ENCODE results near the gene CST6.

DNA sequence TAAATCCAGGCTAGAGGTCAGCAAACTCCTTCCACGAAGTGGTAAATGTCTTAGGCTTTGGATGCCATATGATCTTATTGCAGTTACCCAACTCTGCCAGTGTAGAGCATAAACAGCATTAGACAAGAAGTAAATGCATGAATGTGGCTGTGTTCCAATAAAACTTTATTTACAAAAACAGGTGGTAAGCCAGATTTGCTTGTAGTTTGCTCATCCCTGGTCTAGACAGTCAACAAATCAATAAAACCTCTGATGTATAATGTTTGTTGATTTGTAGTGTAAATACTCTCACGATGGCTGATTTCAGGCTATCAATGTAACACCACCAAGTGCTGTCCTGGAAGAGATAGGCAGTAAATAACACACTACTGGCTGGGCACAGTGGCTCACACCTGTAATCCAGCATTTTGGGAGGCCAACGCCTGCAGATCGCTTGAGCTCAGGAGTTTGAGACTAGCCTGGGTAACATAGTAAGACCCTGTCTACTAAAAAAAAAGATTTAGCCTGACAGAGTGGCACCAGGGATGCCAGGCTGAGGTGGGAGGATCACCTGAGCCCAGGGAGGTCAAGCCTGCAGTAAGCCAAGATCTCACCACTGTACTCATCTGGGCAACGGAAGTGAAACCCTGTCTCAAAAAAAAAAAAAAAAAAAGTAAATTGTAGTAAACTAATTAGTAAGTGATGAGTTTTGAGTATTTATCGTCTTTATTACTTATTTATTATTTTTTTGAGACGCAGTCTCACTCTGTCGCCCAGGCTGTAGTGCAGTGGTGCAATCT, 21.3 kb downstream of the CST6 start:
- TF ChIP-seq, protein P1, sequence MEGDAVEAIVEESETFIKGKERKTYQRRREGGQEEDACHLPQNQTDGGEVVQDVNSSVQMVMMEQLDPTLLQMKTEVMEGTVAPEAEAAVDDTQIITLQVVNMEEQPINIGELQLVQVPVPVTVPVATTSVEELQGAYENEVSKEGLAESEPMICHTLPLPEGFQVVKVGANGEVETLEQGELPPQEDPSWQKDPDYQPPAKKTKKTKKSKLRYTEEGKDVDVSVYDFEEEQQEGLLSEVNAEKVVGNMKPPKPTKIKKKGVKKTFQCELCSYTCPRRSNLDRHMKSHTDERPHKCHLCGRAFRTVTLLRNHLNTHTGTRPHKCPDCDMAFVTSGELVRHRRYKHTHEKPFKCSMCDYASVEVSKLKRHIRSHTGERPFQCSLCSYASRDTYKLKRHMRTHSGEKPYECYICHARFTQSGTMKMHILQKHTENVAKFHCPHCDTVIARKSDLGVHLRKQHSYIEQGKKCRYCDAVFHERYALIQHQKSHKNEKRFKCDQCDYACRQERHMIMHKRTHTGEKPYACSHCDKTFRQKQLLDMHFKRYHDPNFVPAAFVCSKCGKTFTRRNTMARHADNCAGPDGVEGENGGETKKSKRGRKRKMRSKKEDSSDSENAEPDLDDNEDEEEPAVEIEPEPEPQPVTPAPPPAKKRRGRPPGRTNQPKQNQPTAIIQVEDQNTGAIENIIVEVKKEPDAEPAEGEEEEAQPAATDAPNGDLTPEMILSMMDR (IDR thresholded peaks at IDR 0.05), result no peak
- TF ChIP-seq POLR2A (IDR thresholded peaks at IDR 0.05), result no peak
- no peak for TF ChIP-seq POLR2AphosphoS5 (IDR thresholded peaks at IDR 0.05)

All from prostate gland (tissue), 2 donors.